Transverse colon (tissue), 4 donors: ENCODE results near the gene ADAMTS14. TPM values are rescaled to one million over a fixed set of nuclear protein-coding genes. Genes with fewer than 3 reads are reported as not detected.

ENCODE experiments used
- DNase-seq: peaks from one replicate; pipeline ENCODE4 v3.0.0-alpha.2; 2019
- H3K27ac ChIP-seq, 4 donors: fragments of 200-600 bp; sonication (generic); 2 replicates each; pipeline ENCODE4 v1.5.1; 2016 to 2018; ENCODE audit warnings: inconsistent platforms in 4 of 4
- H3K27me3 ChIP-seq: fragments of 200-600 bp; sonication (generic); 2 replicates; pipeline ENCODE4 v1.5.1; 2017; ENCODE audit warnings: inconsistent platforms
- H3K36me3 ChIP-seq, 4 donors: fragments of 200-600 bp; sonication (generic); 2 replicates each; pipeline ENCODE4 v1.5.1; 2017 to 2019; ENCODE audit warnings: inconsistent platforms in 4 of 4
- H3K4me1 ChIP-seq, 4 donors: fragments of 200-600 bp; sonication (generic); 2 replicates each; pipeline ENCODE4 v1.5.1; 2017 to 2020; ENCODE audit warnings: inconsistent platforms in 4 of 4
- H3K4me3 ChIP-seq, 4 donors: fragments of 200-600 bp; sonication (generic); 1 replicate in 1 of 4; 2 replicates in 3 of 4; pipeline versions ENCODE4 v1.5.1 to v1.6.1; 2017 to 2019; ENCODE audit warnings: inconsistent platforms in 4 of 4
- H3K9me3 ChIP-seq, 2 donors: fragments of 200-600 bp; sonication (generic); 2 replicates each; pipeline ENCODE4 v1.5.1; 2017 to 2019; ENCODE audit warnings: inconsistent platforms in 2 of 2
- CTCF ChIP-seq, 5 experiments: fragments of 200-600 bp in 3 of 5; fragments of 450-650 bp in 2 of 5; sonication (generic) in 3 of 5; IDR thresholded peaks; 1 replicate in 2 of 5; 2 replicates in 3 of 5; pipeline ENCODE4 v1.5.1; 2016 to 2017; ENCODE audit warnings: antibody characterized with exemption in 5 of 5, inconsistent platforms in 3 of 5, mild to moderate bottlenecking in 2 of 5, moderate library complexity in 1 of 5
- EP300 ChIP-seq: sonication (generic); formaldehyde crosslinking; IDR thresholded peaks from one replicate; pipeline ENCODE4 v1.6.1; 2017; ENCODE audit warnings: antibody characterized with exemption, low read depth
- POLR2A ChIP-seq: fragments of 450-650 bp; IDR thresholded peaks from one replicate; pipeline ENCODE4 v1.6.1; 2016; ENCODE audit warnings: antibody characterized with exemption, mild to moderate bottlenecking, moderate library complexity
- POLR2AphosphoS5 ChIP-seq, 3 donors: sonication (generic); formaldehyde crosslinking; IDR thresholded peaks; one replicate each; pipeline ENCODE4 v1.6.1; 2016; ENCODE audit warnings: antibody characterized with exemption in 3 of 3
- WGBS, 2 donors: methylation state at CpG; one replicate each; pipeline ENCODE4 v1.1.5; 2018; ENCODE audit warnings: low coverage in 1 of 2; 5-methylcytosine and 5-hydroxymethylcytosine counted together
- in situ Hi-C, 4 donors: fragments of 200-750 bp; cut with MboI; loops; one replicate each; pipeline versions ENCODE4 v1.15.0 to v1.15.1; 2017; ENCODE audit warnings: low sequenced_read_pairs in 3 of 4, low pct_ligation_motif_present in 1 of 4, low pct_unique_long_range_greater_than_20kb in 1 of 4
- intact Hi-C: fragments of 100-400 bp; cut with DNase I; formaldehyde crosslinking; loops from one replicate; pipeline ENCODE4 v1.15.1; 2023; ENCODE audit warnings: low total_unique reads
- total RNA-seq, 4 donors: library from RNA; depleted of rRNA; stranded (reverse); fragments of >200 nt; gene quantifications; one replicate each; pipeline ENCODE4 v1.1.0, GENCODE V29; 2016

Gene ADAMTS14
- total RNA-seq, 4 donors from 2014 or later = 0.95 to 3.8 (median 1.4) TPM

GRCh38 chr10:70693619-70694335, 21.5 kb downstream of the ADAMTS14 start:
- intact Hi-C loops = no loop called here
- Histone ChIP-seq H3K4me3 (no peak overlapping the region), H3K9me3 (no peaks in the 10 kb centered on the region), H3K27me3 (no peaks in the 10 kb centered on the region), H3K4me1 (peaks cover 0 to 11% (median 3%) of the 10 kb centered on the region in 4 donors), H3K36me3 (no peaks in the 10 kb centered on the region), H3K27ac (peak overlapping the region; percentile 10 to 50 (median 28))
- 68 to 90% methylated on average over 5 to 19 of the region's 19 CpGs for WGBS, 2 donors
- DNase-seq = no peak
- in situ Hi-C loops = no loop called here
- TF ChIP-seq EP300 = no peak
- TF ChIP-seq POLR2A = no peak
- no peak for TF ChIP-seq CTCF (IDR thresholded peaks at IDR 0.05)
- no peak for TF ChIP-seq POLR2AphosphoS5 (IDR thresholded peaks at IDR 0.05)

- Histone ChIP-seq H3K4me3 (no peak overlapping the region), H3K4me1 (peaks cover 0 to 11% (median 3%) of the 10 kb centered on the region in 4 donors), H3K36me3 (no peaks in the 10 kb centered on the region), H3K27me3 (no peaks in the 10 kb centered on the region), H3K27ac (peak overlapping the region; percentile 10 to 50 (median 28)), H3K9me3 (no peaks in the 10 kb centered on the region)
- in situ Hi-C loops (no loop called here), intact Hi-C loops (no loop called here)
- DNase-seq = no peak
- TF ChIP-seq POLR2AphosphoS5 (IDR thresholded peaks at IDR 0.05) (peak; percentile 27 to 52 (median 28)), CTCF (IDR thresholded peaks at IDR 0.05) (no peak)
- 58 to 63% methylated on average over 3 to 6 of the region's 6 CpGs for WGBS, 2 donors
These were observed 22.3 kb downstream of the ADAMTS14 start for GRCh38 chr10:70694418-70695141.

GRCh38 chr10:70695241-70696030, 23.1 kb downstream of the ADAMTS14 start:
- Histone ChIP-seq H3K9me3 (no peaks in the 10 kb centered on the region), H3K36me3 (no peaks in the 10 kb centered on the region), H3K27me3 (no peaks in the 10 kb centered on the region), H3K4me3 (no peak overlapping the region), H3K27ac (peak overlapping the region in 1 of 4 donors; percentile 50), H3K4me1 (peaks cover 0 to 11% (median 3%) of the 10 kb centered on the region in 4 donors)
- 64% methylated on average over 3 of the region's 3 CpGs; no CpG with 5 or more reads in 1 of the 2 donors for WGBS, 2 donors
- TF ChIP-seq POLR2AphosphoS5 (IDR thresholded peaks at IDR 0.05) = no peak
- TF ChIP-seq EP300 = no peak
- no peak for TF ChIP-seq POLR2A
- intact Hi-C loops (no loop called here), in situ Hi-C loops (no loop called here)
- DNase-seq = no peak

- WGBS, 2 donors = 20 to 64% methylated on average over 2 to 4 of the region's 4 CpGs
- DNase-seq = no peak
- TF ChIP-seq POLR2A (no peak), EP300 (no peak), POLR2AphosphoS5 (IDR thresholded peaks at IDR 0.05) (no peak), CTCF (IDR thresholded peaks at IDR 0.05) (no peak)
- H3K9me3 ChIP-seq = no peaks in the 10 kb centered on the region
- in situ Hi-C loops = no loop called here
- peaks cover 0 to 11% (median 3%) of the 10 kb centered on the region in 4 donors for H3K4me1 ChIP-seq
- no peaks in the 10 kb centered on the region for H3K36me3 ChIP-seq
- intact Hi-C loops = no loop called here
- H3K27ac ChIP-seq = no peak overlapping the region
- H3K27me3 ChIP-seq = no peaks in the 10 kb centered on the region
- H3K4me3 ChIP-seq = no peak overlapping the region
These were observed 25.9 kb downstream of the ADAMTS14 start for GRCh38 chr10:70698211-70698610.
